K562 (cell line): ENCODE results near the gene ERGIC1. TPM values are rescaled to one million over a fixed set of nuclear protein-coding genes. Genes with fewer than 3 reads are reported as not detected.

Experiments used
- BMI1 ChIP-seq: fragments of 150-350 bp; IDR thresholded peaks from 2 replicates; pipeline ENCODE4 v1.6.1; 2014; ENCODE audit warnings: low read length
- CCAR2 ChIP-seq: fragments of 200-400 bp; formaldehyde crosslinking; IDR thresholded peaks from 2 replicates; pipeline ENCODE4 v1.6.1; 2017; ENCODE audit warnings: mild to moderate bottlenecking, low read depth, low read length
- COPS2 ChIP-seq: fragments of 450-650 bp; conservative IDR thresholded peaks from 2 replicates; pipeline ENCODE4 v1.6.1; 2016; ENCODE audit warnings: mild to moderate bottlenecking, moderate library complexity
- DDX20 ChIP-seq: fragments of 450-650 bp; IDR thresholded peaks from 2 replicates; pipeline ENCODE4 v1.6.1; 2016; ENCODE audit warnings: missing genetic modification characterization, low read depth, mild to moderate bottlenecking, missing compliant biosample characterization, moderate library complexity
- HDAC1 ChIP-seq, 2 experiments: fragments of 450-650 bp; IDR thresholded peaks; 2 replicates each; pipeline ENCODE4 v1.6.1; 2016 to 2017; ENCODE audit warnings: inconsistent platforms in 1 of 2, mild to moderate bottlenecking in 1 of 2, moderate library complexity in 1 of 2
- JUND ChIP-seq, 2 experiments: IDR thresholded peaks; 2 replicates in 1 of 2; 3 replicates in 1 of 2; pipeline ENCODE4 v1.6.1; 2011; ENCODE audit warnings: borderline replicate concordance in 2 of 2, low read depth in 2 of 2, low read length in 2 of 2, improper control_type of control experiment in 1 of 2, missing biosample characterization in 1 of 2, missing genetic modification characterization in 1 of 2, missing genetic modification reagents in 1 of 2
- NCOR1 ChIP-seq: fragments of 450-650 bp; IDR thresholded peaks from 2 replicates; pipeline ENCODE4 v1.6.1; 2016; ENCODE audit warnings: mild to moderate bottlenecking, moderate library complexity
- POLR2AphosphoS5 ChIP-seq: IDR thresholded peaks from 2 replicates; pipeline ENCODE4 v1.6.1; 2011; ENCODE audit warnings: mild to moderate bottlenecking, low read depth, low read length, moderate library complexity; ENCODE audit not compliant: control insufficient read depth, insufficient read depth
- SMAD4 ChIP-seq: fragments of 250-450 bp; sonication (Bioruptor Pico); conservative IDR thresholded peaks from 2 replicates; pipeline ENCODE4 v1.8.0; 2021; ENCODE audit warnings: inconsistent platforms, mild to moderate bottlenecking, moderate library complexity
- SOX6 ChIP-seq: fragments of 450-650 bp; IDR thresholded peaks from 2 replicates; pipeline ENCODE4 v1.6.1; 2014; ENCODE audit warnings: mild to moderate bottlenecking
- ZFP36 ChIP-seq: fragments of 150-350 bp; IDR thresholded peaks from 2 replicates; pipeline ENCODE4 v1.6.1; 2018; ENCODE audit warnings: low read length, low read depth; ENCODE audit not compliant: partially characterized antibody
- ZNF3 ChIP-seq: fragments of 250-450 bp; sonication (Bioruptor Pico); IDR thresholded peaks from 2 replicates; pipeline ENCODE4 v1.5.0; 2021; ENCODE audit warnings: mild to moderate bottlenecking, moderate library complexity
- ZNF436 ChIP-seq: fragments of 250-450, 450-650 bp; sonication (Bioruptor Pico); formaldehyde crosslinking; IDR thresholded peaks from 2 replicates; pipeline ENCODE4 v1.7.0; 2020; ENCODE audit warnings: mild to moderate bottlenecking
- polyA plus RNA-seq, 8 experiments: library from polyadenylated mRNA; depleted of rRNA in 4 of 8; stranded (reverse) in 5 of 8; unstranded in 3 of 8; fragments of >200 nt; fragmentation: Nextera tagmentation in 2 of 8; fragmentation: Illumina TruSeq in 1 of 8; extraction: Ambion mirVana in 2 of 8; extraction: Trizol in 1 of 8; gene quantifications; 2 replicates each; pipeline versions ENCODE4 v1.2.1 to v1.2.3, GENCODE V29; 2011 to 2014; ENCODE audit warnings: inconsistent platforms in 1 of 8, missing spikeins in 1 of 8
- total RNA-seq, 7 experiments: library from RNA; depleted of rRNA in 6 of 7; stranded (reverse); fragments of >200 nt in 6 of 7; fragmentation: Illumina TruSeq in 2 of 7; extraction: Trizol in 2 of 7; gene quantifications; 2 replicates each; pipeline versions ENCODE4 v1.2.1 to v1.2.3, GENCODE V29; 2011 to 2021; ENCODE audit warnings: low replicate concordance in 1 of 7
- TF ChIP-seq, protein P1 (sequence below), 2 experiments: IDR thresholded peaks in 1 of 2; conservative IDR thresholded peaks in 1 of 2; 2 replicates each; pipeline ENCODE4 v1.6.1; 2016; ENCODE audit warnings: low read depth in 2 of 2, mild to moderate bottlenecking in 1 of 2, missing compliant biosample characterization in 1 of 2, missing genetic modification characterization in 1 of 2, moderate library complexity in 1 of 2
- TF ChIP-seq, protein P2 (sequence below): fragments of 250-450 bp; sonication (Bioruptor Pico); IDR thresholded peaks from 2 replicates; pipeline ENCODE4 v1.8.0; 2022; ENCODE audit warnings: inconsistent platforms
- TF ChIP-seq, protein P3 (sequence below): sonication (generic); IDR thresholded peaks from 2 replicates; pipeline ENCODE4 v1.6.1; 2016
- TF ChIP-seq, protein P4 (sequence below): fragments of 250-450 bp; sonication (Bioruptor Pico); IDR thresholded peaks from 2 replicates; pipeline ENCODE4 v1.5.0; 2020; ENCODE audit warnings: mild to moderate bottlenecking

Gene ERGIC1
- total and polyA plus RNA-seq, 9 of the 15 experiments (the other 6 are each of a cell fraction or from before 2014, with no cell fraction given): 5.5 to 68.4 (median 36.4) TPM

DNA sequence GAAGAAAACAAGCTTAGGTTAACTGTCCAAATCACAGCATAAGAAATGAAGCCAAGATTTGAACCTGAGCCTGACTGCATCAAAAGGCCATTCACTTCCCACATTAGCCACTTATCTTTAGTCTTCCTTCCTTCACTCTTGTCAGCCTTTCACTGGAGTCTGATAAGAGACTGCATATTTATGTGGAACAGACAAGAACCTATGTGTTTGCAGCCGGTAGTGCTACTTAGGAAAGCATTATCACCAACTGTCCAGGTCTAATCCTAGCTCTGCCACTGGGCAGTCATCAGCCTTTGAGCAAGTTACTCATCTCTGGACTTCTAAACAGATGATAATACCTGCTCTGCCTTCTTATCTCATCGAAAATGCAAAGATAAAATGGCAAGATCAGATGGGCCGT, 137.4 kb downstream of the ERGIC1 start (continued):
- TF ChIP-seq COPS2 (no peak), POLR2AphosphoS5 (0 out of 2 replicates have a peak, but pooled peaks have one; percentile 21), BMI1 (no peak), CCAR2 (no peak), ZNF436 (CRISPR knock-in tag) (no peak), JUND (IDR thresholded peaks at IDR 0.05; ENCODE audit: borderline replicate concordance, low read depth, low read length) (peak; percentile 49; the same call in 1 of the 2 replicates), JUND (tag; IDR thresholded peaks at IDR 0.05; ENCODE audit: borderline replicate concordance, low read depth, low read length) (no peak; the same call in 2 of the 3 replicates), NCOR1 (peak; percentile 75), ZFP36 (no peak), ZNF3 (CRISPR knock-in tag) (no peak), DDX20 (tag) (no peak), HDAC1 (IDR thresholded peaks at IDR 0.05) (peak in 1 of 2 experiments; percentile 67; a peak in 1 of 4 replicates), SMAD4 (peak; percentile 60; the same call in 1 of the 2 replicates), SOX6 (peak; percentile 66; the same call in 1 of the 2 replicates)
- TF ChIP-seq, protein P1, sequence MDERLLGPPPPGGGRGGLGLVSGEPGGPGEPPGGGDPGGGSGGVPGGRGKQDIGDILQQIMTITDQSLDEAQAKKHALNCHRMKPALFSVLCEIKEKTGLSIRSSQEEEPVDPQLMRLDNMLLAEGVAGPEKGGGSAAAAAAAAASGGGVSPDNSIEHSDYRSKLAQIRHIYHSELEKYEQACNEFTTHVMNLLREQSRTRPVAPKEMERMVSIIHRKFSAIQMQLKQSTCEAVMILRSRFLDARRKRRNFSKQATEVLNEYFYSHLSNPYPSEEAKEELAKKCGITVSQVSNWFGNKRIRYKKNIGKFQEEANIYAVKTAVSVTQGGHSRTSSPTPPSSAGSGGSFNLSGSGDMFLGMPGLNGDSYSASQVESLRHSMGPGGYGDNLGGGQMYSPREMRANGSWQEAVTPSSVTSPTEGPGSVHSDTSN (CRISPR knock-in tag; IDR thresholded peaks at IDR 0.05; ENCODE audit: low read depth): no peak
- TF ChIP-seq, protein P1 (tag; conservative IDR thresholded peaks at IDR 0.05; ENCODE audit: low read depth): peak; percentile 65
- TF ChIP-seq, protein P2, sequence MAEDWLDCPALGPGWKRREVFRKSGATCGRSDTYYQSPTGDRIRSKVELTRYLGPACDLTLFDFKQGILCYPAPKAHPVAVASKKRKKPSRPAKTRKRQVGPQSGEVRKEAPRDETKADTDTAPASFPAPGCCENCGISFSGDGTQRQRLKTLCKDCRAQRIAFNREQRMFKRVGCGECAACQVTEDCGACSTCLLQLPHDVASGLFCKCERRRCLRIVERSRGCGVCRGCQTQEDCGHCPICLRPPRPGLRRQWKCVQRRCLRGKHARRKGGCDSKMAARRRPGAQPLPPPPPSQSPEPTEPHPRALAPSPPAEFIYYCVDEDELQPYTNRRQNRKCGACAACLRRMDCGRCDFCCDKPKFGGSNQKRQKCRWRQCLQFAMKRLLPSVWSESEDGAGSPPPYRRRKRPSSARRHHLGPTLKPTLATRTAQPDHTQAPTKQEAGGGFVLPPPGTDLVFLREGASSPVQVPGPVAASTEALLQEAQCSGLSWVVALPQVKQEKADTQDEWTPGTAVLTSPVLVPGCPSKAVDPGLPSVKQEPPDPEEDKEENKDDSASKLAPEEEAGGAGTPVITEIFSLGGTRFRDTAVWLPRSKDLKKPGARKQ: no peak
- TF ChIP-seq, protein P3, sequence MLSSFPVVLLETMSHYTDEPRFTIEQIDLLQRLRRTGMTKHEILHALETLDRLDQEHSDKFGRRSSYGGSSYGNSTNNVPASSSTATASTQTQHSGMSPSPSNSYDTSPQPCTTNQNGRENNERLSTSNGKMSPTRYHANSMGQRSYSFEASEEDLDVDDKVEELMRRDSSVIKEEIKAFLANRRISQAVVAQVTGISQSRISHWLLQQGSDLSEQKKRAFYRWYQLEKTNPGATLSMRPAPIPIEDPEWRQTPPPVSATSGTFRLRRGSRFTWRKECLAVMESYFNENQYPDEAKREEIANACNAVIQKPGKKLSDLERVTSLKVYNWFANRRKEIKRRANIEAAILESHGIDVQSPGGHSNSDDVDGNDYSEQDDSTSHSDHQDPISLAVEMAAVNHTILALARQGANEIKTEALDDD: peak; percentile 52; the same call in 1 of the 2 replicates
- TF ChIP-seq, protein P4, sequence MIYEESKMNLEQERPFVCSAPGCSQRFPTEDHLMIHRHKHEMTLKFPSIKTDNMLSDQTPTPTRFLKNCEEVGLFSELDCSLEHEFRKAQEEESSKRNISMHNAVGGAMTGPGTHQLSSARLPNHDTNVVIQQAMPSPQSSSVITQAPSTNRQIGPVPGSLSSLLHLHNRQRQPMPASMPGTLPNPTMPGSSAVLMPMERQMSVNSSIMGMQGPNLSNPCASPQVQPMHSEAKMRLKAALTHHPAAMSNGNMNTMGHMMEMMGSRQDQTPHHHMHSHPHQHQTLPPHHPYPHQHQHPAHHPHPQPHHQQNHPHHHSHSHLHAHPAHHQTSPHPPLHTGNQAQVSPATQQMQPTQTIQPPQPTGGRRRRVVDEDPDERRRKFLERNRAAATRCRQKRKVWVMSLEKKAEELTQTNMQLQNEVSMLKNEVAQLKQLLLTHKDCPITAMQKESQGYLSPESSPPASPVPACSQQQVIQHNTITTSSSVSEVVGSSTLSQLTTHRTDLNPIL (CRISPR knock-in tag): no peak
